Measurements from ENCODE around the gene RARA. TPM values are rescaled to one million over a fixed set of nuclear protein-coding genes. Genes with fewer than 3 reads are reported as not detected.

RARA gene
- polyA plus RNA-seq, 12 donors: 43.8 to 85.4 (median 55.1) TPM; not detected in 1

DNA sequence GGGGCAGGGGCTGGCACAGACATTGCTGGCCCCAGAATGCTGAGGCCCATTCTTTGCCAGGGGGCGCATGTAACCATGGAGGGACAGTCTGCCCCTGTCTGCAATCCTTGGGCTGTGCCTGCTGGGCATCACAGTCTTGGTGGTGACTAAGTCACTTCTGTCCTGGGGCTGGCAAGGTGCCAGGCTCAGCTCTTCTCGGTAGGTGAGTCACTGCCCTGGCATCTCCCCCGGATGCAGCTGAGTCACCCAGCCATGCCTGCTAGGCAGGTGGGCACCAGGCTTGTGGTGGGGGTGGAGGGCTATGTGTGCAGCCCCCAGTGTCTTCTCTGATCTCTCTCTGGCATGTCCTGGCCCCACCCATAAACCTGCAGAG is 5.6 kb downstream of the RARA start:
- no peak for DNase-seq

DNA sequence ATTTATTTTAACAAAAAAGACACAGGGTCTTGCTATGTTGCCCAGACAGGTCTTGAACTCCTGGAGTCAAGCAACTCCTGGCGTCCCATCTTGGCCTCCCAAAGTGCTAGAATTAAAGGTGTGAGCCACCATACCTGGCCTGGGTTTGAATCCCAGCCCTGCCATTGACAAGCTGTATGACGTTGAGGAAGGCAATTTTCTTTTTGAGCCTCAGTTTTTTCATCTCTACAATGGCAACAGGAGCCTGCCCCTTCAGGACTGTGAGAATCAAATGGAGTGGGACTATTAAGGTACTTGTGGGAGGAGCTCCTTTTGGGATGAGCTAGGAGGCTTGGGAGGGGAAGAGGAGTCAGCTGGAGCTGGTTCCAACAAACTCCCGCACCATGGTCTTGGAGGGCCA is 6.2 kb downstream of the RARA start:
- no peak for DNase-seq

DNA sequence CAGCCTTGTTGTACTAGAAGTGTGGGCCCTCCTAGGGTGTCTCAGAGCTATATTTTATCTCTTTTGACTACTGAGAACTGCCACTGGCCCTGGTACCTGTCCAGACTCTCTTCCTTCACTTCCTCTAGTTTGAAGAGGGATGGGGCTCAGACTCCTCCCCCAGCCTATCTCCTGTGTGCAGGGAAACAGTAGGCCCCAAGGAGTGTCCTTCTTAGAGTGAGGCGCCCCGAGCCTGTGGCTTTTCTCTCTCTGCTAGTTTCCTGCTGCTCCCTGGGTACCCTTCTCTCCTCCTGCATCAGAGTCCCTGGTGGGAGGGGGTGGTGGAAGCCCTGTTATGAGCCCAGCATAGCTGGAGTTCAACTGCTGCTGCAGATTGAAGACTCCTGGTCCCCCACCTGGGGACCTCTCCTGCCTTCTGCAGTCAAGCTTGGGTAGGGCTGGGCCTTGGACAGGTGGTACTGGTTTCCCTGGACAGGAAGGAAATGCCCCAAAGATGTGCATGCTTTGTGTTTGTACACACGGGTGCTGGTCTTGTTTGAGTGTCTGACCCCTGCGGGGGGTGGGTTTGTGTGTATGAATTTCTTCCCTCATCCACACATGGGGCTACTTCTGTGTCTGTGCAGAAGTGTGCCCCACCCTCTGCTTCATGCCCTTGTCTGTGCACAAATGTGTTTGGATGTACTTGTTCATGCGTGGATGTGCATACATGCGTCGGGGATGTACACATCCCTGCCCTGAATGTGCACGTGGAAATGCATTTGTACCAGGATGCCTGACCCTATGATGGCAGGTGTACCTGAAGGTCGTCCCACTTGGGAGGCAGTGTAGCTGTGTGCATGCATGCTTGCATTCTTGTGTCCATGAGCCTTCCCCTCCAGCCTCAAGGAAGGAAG is 6.9 kb downstream of the RARA start:
- DNase-seq: no peak

DNA sequence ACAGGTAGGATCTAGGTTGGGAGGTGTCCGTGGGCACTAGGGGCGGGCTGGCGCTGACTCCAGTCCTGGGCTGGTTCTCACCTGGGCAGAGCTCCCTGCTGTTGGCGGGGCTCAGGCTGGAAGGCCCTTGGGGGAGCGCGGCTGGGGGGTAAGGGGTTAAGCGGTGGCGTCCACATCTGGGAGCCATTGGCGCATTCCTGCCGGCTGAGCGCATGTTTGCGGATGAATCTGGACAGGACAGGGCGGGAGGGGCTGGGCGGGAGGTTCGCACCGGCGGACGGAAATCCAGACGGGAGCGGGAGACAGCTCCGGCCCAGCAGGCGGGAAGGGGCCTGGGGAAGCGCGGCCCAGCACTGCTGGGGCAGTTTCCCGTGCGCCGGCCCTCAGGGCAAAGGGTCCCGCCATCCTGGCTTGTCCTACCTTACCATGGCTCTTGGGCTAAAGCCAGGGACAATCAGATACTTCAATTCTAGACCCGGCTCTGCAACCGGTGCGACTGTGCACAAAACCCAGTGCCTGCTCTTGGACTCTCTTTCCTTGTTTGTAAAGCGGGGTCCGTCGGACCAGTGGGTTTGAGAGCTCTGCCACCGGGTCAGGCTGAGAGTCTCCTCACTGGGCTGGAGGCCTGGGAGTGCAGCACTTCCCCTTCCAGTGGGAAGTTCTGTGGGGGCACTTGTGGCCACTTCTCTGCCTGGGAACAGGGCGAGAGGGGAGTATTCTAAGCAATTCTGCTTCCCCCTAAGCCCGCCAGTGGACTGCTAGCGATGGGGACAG is 7.8 kb downstream of the RARA start:
- peak; percentile 87 for DNase-seq

DNA sequence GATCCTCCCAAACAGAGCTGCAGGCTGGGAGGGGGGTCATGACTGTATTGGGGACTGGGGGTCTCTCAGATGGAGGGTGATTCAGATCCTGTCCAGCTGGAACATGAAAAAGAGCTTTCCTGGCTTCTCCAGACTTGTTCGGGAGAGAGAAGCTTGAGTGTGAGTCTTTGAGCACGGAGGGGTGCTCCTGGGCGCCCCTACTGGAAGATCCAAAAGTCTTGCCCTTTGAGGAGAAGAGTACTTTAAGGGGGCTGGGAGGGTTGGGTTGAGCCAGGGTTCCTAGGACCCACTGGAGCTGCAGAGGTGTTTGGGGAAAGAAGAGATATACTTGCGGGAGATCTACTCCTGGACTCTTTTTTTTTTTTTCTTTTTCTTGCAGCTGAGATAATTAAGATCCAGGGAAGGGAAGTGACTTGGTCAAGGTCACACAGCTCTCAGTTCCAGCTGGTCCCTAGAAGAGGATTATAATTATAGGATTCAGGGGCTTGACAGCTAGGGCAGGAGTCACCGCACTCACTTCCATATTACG is 8.4 kb downstream of the RARA start:
- peak; percentile 73 for DNase-seq

DNA sequence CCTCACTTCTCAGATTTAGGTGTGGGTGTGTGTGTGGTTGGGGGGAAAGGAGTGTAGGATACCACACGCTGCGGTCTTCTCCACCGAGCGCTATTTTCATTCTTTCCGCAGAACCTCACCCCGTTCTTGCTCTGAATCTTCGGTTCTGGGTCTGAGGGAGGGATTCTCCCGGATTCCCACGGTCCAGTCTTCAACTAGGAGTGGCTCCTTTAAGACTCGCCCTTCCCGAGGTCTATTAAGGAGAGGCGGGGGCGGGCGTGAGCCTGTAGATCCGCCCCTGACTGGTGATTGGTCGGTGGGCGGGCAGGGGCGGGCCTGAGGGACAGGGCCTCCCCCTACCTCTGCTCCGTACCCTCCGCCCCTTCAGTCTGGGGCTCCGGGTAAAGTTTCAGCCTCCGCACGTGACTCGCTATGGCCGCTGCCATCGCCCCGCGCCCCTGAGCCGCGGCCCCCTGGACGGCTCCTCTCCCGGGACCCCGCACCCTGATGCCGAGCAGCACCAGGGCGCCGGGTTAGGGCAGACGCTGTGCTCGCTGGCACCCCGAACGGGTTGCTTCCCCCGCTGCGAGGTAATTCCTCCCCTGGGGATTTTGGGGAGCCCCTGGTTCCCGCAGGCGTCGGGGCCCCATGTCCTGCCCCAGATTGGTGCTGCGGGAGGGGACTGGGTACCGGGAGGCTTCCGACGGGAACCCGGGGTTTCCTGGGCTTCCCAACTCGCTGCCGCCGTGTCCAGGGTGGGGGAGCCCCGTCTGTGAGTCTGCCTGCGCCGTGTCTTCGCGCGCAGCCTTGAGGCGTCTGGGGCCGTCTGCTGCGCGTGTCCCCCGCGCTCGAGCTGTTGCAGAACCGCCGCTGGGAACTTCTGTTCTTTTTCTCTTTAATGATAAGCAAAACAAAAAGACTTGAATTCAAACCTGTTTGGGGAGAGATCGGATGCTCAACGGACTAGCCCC is 9.2 kb downstream of the RARA start:
- DNase-seq: peak; percentile 95

DNA sequence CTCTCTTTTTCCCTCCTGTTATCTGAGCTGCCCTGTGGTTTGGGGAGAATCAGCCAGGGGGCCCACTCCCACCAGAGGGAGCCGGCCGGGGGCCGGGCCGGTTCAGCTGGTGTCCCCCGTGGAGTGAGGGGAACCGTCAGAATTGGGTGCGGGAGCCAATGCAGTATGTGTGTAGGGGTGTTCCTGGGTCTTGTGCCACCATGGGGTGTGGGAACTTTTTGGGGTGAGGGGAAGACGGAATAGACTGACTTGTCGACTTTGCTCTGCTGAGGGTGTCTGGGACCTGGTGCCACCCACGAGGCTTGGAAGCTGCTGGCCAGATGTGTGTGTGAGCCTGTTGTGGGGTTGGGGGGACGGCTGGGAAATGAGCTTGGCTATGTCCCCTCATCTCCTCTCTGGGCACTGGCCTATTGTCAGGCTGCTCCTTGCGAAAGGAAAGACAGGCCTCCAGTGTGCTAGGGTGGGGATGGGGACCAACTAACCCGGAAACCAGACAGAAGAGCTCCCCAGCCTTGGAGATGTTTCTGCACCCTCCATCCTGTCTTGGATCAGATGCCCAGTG is 9.9 kb downstream of the RARA start:
- DNase-seq: no peak

DNA sequence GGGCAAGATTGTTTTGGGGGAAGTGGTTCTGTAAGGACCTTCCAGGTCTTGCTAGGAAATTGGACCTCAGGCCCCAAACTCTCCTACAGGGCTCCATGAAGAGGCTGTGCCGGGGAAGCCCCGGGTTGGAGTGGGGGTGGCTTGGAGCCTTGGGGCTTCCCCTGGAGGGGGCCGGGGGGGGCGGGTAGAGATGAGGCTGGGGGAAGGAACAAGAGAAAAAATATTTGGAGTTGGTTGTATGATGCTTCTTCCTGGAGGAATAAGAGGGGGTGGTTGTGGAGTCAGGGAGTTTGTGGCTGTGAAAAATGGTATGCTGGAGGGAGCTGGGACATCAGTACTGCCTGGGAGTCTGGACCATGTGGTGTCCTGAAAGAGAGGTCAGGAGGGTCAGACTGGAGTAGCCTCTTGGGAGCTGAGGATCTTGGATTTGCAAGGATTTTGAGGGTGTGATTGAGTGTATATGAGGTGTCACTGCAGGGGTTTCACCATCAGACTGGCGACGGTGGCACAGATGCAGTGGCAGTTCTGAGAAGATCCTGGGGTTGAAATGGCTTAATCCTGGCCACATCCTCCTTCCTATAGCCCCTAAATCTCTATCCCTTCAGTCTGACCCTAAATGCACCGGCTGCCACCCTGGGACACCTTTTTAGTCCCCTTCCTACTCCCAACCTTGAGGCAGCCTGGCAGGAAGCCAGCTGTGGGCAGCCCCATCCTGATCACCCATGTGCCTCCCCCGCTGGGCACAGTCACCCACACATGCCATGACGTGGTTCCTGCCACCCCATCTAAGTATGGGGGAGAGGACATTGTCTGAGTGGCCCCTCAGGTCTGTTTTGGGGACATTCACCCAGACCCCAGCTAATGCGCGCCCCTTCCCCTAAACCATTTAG is 10.9 kb downstream of the RARA start:
- no peak for DNase-seq

DNA sequence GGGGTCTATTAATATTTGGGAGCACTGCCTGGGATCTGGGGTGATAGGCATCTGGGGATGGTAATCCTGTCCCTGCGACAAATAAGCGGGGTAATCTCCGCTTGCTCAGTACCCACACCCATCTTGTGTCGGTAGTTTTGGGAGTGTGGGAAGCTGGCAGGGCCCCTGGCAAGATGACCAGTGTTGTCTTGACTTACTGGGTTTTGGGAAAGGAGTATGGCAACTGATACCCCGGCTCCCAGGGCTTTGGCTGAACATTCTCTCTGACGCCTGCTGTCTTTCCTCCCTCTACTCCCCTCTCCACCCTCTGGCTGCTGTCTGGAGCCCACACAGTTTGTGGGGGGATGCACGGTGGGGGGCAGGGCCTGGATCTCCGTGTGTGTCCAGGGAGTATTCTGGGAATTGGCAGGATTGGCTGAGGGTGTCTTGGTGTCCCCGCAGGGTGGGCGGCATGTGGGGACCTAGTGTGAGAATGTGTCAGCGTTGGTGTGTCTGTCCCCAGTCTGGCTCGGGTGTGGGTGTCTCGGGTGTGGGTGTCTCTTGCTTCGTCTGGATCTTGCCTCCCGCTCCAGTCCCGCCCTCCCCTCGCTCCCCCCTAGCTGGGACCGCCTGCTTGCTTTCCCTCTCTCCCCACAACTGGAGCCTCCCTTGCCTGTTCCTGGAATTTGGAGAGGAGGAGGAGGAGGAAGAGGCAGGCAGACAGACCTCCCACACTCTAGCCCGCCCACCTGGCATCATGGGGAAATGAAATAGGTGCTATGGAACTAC is 12.0 kb downstream of the RARA start:
- peak; percentile 90 for DNase-seq

DNA sequence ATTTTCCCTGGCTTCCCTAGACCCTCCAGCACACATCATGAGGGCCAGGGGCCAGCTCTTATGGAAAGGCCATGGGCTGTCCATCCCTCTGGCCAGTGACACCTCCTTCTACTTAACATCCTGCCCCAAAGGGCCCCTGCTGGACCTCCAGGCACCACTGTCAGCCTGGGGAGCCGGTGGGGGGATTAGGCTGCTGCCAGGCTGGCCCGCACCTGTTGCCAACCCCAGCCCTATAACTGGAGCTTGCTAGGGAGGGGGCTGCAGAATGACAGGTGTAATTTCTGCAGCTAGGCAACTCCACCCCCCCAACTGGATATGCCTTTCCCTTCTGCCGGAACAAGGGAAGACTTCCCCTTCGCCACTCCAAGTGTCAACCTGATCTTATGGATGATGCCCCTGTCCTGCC is 12.5 kb downstream of the RARA start:
- DNase-seq: no peak

DNA sequence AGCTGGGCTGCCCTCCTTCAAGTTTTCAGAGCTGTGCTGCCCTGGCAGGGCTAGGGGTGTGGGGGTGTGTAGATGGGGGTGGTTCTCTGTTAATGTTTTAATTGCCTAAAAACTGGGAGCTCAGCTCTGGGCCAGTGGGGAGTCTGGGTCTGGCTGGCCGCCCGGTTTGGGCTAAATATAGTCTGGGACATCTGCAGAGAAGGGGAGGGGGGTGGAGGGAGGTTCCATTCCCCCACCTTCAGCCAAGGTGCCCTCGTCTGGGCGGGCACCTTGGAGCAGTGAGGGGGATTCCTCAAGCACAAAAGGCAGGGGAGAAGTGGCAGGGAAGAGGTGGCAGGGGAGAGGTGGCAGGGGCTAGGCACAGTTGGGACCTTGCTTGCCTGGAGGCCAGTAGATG is 13.0 kb downstream of the RARA start:
- no peak for DNase-seq

DNA sequence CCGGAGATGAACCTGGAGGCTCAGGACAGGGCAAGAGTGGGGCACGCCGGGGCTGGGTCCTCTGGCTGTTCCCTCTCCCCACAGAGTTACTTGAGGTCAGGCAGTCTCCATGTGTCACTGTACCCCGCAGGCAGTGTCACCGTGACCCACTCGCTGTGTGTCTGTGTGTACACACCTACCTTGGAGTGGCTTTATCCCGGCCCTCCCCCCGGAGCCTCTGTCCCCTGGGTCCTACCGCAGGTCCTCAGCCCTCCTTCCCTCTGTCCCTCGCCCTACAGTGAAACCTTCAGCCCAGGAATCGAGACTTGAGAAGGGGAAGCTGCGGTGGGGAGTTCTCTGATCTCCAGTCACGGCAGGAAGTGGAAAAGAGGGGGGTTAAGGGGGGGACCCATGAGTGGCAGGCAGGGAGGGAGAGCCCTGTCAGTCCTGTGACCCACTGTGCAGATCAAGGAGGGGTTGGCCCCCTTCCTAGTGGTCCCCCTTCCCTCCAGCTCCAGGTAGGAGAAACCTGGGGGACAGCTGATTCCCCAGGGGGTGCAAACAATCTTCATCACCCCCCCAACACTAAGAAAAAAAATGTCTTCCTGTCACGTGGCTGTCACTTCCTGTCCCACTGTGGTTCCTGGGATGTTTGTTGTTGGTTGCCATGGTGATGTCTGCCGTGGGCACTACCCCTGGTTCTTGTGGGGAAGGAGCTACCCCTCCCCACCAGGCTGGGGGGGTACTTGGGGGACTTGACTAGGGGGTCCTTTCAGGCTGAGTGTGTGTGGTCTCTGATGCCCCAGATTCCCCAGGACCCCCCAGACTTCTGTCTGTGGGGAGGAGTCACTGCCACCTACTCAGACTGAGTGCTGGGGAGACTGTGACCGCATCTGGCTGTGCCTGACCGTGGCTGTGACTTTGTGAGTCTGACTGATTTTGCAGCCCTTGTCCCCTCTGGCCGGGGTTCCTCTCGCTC is 13.7 kb downstream of the RARA start:
- no peak for DNase-seq

DNA sequence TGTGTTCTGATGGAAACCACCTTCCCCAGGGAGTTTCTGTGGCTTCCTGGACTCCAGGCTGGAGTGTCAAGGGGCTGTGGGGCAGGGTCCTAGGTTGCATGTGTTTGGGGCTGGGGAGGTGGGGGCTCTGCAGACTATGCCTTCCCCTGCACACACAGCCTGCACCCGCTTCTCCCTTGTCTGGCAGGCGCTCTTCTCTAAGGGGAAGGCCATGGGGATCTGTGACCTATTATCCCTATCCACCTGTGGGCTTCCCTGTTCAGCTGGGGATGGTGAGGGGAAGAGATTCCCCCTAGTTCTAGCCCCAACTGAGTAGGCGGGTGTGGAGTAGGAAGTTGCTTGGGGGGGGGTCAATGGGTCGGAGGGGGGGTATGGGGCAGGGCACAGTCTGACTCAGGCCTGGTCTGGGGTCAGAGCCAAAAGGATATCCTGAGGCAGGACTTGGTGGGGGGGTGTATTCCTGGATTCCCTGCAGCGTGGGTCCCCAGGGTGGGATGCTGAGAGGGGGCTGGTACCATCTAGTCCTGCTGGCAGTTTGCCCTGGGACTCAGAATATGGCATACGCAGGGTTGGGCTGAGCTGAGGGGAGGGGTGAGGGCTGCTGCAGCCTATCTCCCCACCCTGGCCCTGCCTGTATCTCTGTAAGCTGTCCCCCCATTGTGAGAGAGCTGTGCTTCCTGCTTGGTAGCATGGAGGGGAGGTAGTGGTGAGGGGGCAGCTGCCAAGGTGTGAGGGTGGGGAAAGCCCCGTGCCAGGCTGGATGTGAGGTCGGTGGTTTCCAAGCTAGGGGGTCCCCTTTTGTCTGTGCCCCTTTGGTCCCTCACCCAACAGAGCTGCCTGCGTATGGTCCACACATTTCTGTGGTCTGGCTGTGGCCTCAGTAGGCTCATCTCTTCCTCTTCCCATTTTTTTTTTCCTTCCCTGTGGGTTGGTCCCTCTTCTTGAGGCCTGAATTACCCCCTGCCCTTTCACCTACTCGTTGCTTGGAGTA is 14.7 kb downstream of the RARA start:
- DNase-seq: no peak

DNA sequence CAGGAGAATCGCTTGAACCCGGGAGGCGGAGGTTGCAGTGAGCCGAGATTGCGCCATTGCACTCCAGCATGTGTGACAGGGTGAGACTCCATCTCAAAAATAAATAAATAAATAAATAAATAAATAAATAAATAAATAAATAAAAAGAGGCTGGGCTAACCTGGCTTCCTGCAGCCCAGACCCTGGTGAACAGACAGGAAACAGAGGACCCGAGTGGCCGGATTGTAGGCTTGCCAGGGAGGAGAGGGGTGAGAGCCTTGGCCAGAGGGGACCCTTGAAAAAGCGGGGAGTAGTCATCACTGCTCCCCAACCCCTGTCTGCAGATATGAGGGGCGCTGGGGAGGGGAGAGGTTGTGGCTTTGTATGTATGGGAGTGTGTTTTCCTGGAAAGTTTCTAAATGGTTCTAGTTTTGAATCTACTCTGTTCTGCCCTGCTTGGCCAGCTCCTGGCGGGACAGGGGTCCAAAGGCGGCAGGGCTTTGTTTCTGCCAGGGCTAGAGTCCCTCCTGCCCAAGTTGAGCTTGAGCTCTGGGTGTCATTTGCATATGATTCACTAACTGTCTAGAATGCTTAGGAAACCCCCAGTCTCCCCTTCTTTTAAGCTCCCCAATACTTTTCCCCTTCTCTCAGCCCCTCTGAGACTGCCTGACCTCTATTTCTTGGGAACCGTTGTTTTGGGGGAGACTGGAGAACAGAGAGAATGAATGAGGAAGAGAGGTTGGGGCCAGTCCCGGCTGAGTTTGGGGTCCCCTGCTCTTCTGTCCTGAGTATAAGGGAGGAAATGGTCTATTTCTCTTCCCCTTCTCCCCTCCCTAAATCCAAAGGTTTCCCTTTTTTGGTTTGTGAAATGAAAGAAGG is 16.4 kb downstream of the RARA start:
- no peak for DNase-seq

DNA sequence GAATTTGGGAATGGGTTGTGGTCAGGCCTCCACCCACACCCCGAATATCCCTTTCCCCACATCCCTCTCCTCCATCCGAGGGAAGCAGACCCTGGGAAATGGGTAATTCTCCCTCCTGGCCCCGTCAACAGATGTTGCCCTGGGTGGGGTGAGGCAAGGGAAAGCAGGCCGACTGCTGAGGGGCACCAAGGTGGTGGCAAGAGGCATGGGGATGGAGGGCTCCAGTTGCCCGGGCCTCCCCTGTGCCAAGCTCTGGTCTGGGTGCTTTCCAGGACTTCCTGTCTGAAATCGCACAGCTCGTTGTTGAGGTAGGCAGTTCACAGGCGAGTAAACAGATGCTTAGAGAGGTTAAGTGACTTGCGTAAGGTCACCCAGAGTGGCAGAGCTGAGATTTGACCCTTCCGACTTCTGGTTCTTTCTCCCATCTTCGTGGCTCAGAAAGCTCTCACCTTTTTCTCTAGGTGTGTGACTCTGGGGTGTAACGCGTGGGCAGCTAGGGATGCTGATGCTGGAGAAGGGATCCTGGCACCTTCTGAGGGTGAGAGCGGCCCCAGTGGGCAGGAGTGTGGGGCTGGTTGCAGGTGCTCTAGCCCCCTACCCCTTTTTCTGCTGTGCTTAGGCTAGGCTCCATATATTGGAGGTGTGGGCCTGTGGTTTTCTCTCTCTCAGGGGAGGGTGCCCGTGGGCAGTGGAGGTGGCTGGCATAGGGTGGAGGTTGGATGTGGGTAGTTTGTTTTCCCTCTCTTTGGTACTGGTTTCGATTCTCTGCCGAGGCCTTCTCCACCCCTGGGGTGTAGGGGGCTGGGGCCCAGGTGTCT is 17.2 kb downstream of the RARA start:
- DNase-seq: no peak
